BJ (cell line): ENCODE data around the gene XRCC3. TPM values are rescaled to one million over a fixed set of nuclear protein-coding genes. Genes with fewer than 3 reads are reported as not detected.

ENCODE experiments used
- CTCF ChIA-PET: fragments of 350-600 bp; formaldehyde crosslinking; extraction: SDS; loops from one replicate; lab custom pipeline; 2021; ENCODE audit warnings: antibody characterized with exemption, inconsistent platforms; lab: Yijun Ruan, JAX
- POLR2A ChIA-PET: fragments of 300-600 bp; sonication (Branson Sonifier 250); formaldehyde crosslinking; extraction: SDS; loops from one replicate; lab custom pipeline; 2021; ENCODE audit warnings: antibody characterized with exemption; lab: Charles Lee
- DNase-seq: peaks from one replicate; pipeline ENCODE4 v3.0.0-alpha.2; 2011; ENCODE audit warnings: low read depth
- H3K27me3 ChIP-seq: 2 replicates; pipeline ENCODE4 v1.6.0; 2011; ENCODE audit warnings: low read length; ENCODE audit not compliant: control insufficient read depth, insufficient read depth
- H3K36me3 ChIP-seq: 2 replicates; pipeline ENCODE4 v1.5.1; 2011; ENCODE audit warnings: low read length; ENCODE audit not compliant: control insufficient read depth, insufficient read depth
- H3K4me3 ChIP-seq: 2 replicates; pipeline ENCODE4 v1.5.1; 2011; ENCODE audit warnings: low read depth, mild to moderate bottlenecking, control low read depth, low read length
- polyA plus RNA-seq: library from polyadenylated mRNA; depleted of rRNA; stranded (reverse); fragments of >200 nt; gene quantifications from 2 replicates; pipeline ENCODE4 v1.2.3, GENCODE V29; 2011
- TF ChIP-seq, protein P1 (sequence below): IDR thresholded peaks from 2 replicates; pipeline ENCODE4 v1.5.1; 2011; ENCODE audit warnings: low read depth, mild to moderate bottlenecking, control low read depth, inconsistent platforms, low read length, moderate library complexity; ENCODE audit not compliant: insufficient read depth

The XRCC3 gene
- polyA plus RNA-seq, 1 experiment: 4.2 TPM

GRCh38 chr14:103699261-103699661, 16.0 kb downstream of the XRCC3 start:
- Histone ChIP-seq H3K36me3 (peaks cover 53% of the 10 kb centered on the region), H3K4me3 (no peak overlapping the region), H3K27me3 (no peaks in the 10 kb centered on the region)
- no peak for DNase-seq
- TF ChIP-seq, protein P1, sequence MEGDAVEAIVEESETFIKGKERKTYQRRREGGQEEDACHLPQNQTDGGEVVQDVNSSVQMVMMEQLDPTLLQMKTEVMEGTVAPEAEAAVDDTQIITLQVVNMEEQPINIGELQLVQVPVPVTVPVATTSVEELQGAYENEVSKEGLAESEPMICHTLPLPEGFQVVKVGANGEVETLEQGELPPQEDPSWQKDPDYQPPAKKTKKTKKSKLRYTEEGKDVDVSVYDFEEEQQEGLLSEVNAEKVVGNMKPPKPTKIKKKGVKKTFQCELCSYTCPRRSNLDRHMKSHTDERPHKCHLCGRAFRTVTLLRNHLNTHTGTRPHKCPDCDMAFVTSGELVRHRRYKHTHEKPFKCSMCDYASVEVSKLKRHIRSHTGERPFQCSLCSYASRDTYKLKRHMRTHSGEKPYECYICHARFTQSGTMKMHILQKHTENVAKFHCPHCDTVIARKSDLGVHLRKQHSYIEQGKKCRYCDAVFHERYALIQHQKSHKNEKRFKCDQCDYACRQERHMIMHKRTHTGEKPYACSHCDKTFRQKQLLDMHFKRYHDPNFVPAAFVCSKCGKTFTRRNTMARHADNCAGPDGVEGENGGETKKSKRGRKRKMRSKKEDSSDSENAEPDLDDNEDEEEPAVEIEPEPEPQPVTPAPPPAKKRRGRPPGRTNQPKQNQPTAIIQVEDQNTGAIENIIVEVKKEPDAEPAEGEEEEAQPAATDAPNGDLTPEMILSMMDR: no peak
- CTCF ChIA-PET: no interaction called here
- POLR2A ChIA-PET: no interaction called here

GRCh38 chr14:103698380-103699260, 16.6 kb downstream of the XRCC3 start:
- Histone ChIP-seq H3K36me3 (peaks cover 56% of the 10 kb centered on the region), H3K4me3 (no peak overlapping the region), H3K27me3 (no peaks in the 10 kb centered on the region)
- TF ChIP-seq, protein P1: no peak
- no peak for DNase-seq
- POLR2A ChIA-PET: no interaction called here
- CTCF ChIA-PET: no interaction called here

- CTCF ChIA-PET: interaction anchor here (1.3 kb wide), 1 partner anchor 9 kb away, joined by 3 read pairs; no protein-coding TSS in a partner anchor
- H3K27me3 ChIP-seq: no peaks in the 10 kb centered on the region
- TF ChIP-seq, protein P1: no peak
- H3K36me3 ChIP-seq: peaks cover 53% of the 10 kb centered on the region
- no peak for DNase-seq
- POLR2A ChIA-PET: no interaction called here
- H3K4me3 ChIP-seq: no peak overlapping the region
Observed at GRCh38 chr14:103697603-103698379, 17.5 kb downstream of the XRCC3 start.

GRCh38 chr14:103697206-103697602, 18.0 kb downstream of the XRCC3 start:
- TF ChIP-seq, protein P1: no peak
- H3K27me3 ChIP-seq: no peaks in the 10 kb centered on the region
- ChIA-PET POLR2A (no interaction called here), CTCF (interaction anchor here (1.3 kb wide), 1 partner anchor 10 kb away, joined by 3 read pairs; no protein-coding TSS in a partner anchor)
- DNase-seq: no peak
- no peak overlapping the region for H3K4me3 ChIP-seq
- H3K36me3 ChIP-seq: peaks cover 53% of the 10 kb centered on the region
